SKM-1 (cell line): ENCODE data around the gene C3orf22.

Experiments
- DNase-seq: peaks from one replicate; lab custom pipeline; 2025; ENCODE audit not compliant: unreplicated experiment; lab: John Stamatoyannopoulos, UW

The C3orf22 gene

GRCh38 chr3:126515066-126515706, 43.5 kb downstream of the C3orf22 start:
- DNase-seq = no peak

- no peak for DNase-seq
These were observed 44.6 kb downstream of the C3orf22 start for GRCh38 chr3:126514161-126514560.

GRCh38 chr3:126512916-126513650, 45.6 kb downstream of the C3orf22 start:
- no peak for DNase-seq

GRCh38 chr3:126512026-126512425, 46.7 kb downstream of the C3orf22 start:
- no peak for DNase-seq

GRCh38 chr3:126511291-126511690, 47.4 kb downstream of the C3orf22 start:
- DNase-seq = no peak

- DNase-seq = no peak
These were observed 48.3 kb downstream of the C3orf22 start for GRCh38 chr3:126510308-126510910.

- DNase-seq = no peak
These were observed 49.0 kb downstream of the C3orf22 start for GRCh38 chr3:126509597-126510307.

- no peak for DNase-seq
These were observed 50.2 kb downstream of the C3orf22 start for GRCh38 chr3:126508564-126508964.

GRCh38 chr3:126507886-126508285, 50.8 kb downstream of the C3orf22 start:
- no peak for DNase-seq

GRCh38 chr3:126503701-126504100, 55.0 kb downstream of the C3orf22 start:
- no peak for DNase-seq

GRCh38 chr3:126502656-126503055, 56.1 kb downstream of the C3orf22 start:
- no peak for DNase-seq

GRCh38 chr3:126501736-126502135, 57.0 kb downstream of the C3orf22 start:
- DNase-seq = no peak

GRCh38 chr3:126501054-126501453, 57.7 kb downstream of the C3orf22 start:
- no peak for DNase-seq

GRCh38 chr3:126500016-126500415, 58.7 kb downstream of the C3orf22 start:
- no peak for DNase-seq
